ENCODE data around the gene POM121C.
"Not testable (repeated sequence)": the region's sequence is repeated elsewhere in the genome, so short reads cannot be mapped to it uniquely, and the experiment has no call there.

- not testable (repeated sequence) for TF ChIP-seq POLR2A (IDR thresholded peaks at IDR 0.05); CTCF (IDR thresholded peaks at IDR 0.05 in 8 of 11, conservative IDR thresholded peaks at IDR 0.05 in 3 of 11); POLR2AphosphoS5 (IDR thresholded peaks at IDR 0.05)
Measured at GRCh38 chr7:75449946-75450345, 36.2 kb downstream of the POM121C start.
